ENCODE measurements around the gene ZSWIM9. TPM values are rescaled to one million over a fixed set of nuclear protein-coding genes. Genes with fewer than 3 reads are reported as not detected.

The ZSWIM9 gene
- total RNA-seq (2022; extraction: Qiagen RNA extraction) = 5.7 to 8.7 TPM (median 7.2 TPM) in 5 replicates

DNA sequence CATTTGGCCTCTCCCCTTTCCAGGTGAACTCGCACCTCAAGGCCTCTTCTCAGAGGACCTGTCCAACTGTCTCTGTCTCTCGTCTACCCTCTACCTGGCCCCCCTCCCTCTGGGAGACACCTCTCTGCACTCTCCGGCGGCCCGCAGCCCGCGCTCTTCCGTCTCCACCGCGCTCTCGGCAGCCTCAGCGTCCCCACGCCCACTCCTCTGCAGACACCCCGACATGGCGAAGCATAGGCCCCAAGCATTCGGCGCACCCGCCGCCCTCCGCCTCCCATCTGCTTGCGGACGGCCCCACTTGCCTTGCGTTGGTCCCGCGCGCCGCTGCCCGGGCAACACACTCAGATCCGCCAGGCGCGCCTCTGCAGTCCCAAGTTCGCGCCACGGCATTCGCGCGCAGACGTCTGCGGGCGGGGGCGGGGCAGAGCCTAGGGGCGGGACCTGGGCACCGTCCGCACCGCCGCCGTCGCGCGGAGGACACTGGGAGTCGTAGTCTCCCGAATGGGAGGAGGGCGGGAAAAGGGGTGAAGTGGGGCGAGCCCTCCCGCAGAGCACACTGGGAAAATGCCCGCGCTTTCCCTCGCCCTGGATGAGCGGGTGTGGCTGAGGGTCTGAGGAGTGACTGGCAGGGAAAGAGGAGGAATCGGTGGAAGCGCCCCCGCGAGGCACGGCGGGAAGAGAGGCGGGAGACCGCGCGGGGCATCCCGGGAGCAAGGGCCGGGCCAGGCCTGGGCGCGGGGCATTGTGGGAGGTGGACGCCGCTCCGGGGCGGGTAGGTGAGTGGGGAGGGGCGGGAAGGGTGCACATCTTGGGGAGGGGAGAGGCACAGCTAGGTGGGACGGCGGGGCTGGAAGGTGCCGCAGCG, at the start of gene ZSWIM9, which contains the start of gene LIG1:
Gene ZSWIM9, plus strand, starts transcription at position 742 of the 865 bp plus-strand sequence. CDS start 1,123 bp downstream, outside the sequence.
Gene LIG1, minus strand, starts transcription at position 406 of the 865 bp plus-strand sequence. CDS start 4,778 bp downstream, outside the sequence.

Other genes with a start within 250 kb of the ZSWIM9 start
- not detected in 5 replicates for gene BSPH1, start 178.5 kb upstream of the ZSWIM9 start, total RNA-seq (2022; extraction: Qiagen RNA extraction)
- not detected in 5 replicates for gene ELSPBP1, start 176.0 kb upstream of the ZSWIM9 start, total RNA-seq (2022; extraction: Qiagen RNA extraction)
- gene CABP5, start 126.6 kb upstream of the ZSWIM9 start, total RNA-seq (2022; extraction: Qiagen RNA extraction) = not detected in 5 replicates
- 10.3 to 16.5 TPM (median 10.5 TPM) in 5 replicates for gene PLA2G4C, start 59.9 kb upstream of the ZSWIM9 start, total RNA-seq (2022; extraction: Qiagen RNA extraction)
- gene LIG1, start 336 bp upstream of the ZSWIM9 start, total RNA-seq (2022; extraction: Qiagen RNA extraction) = 59.0 to 70.2 TPM (median 62.5 TPM) in 5 replicates
- 16.5 to 19.8 TPM (median 18.4 TPM) in 5 replicates for gene CARD8, start 85.2 kb downstream of the ZSWIM9 start, total RNA-seq (2022; extraction: Qiagen RNA extraction)
- gene ZNF114, start 99.4 kb downstream of the ZSWIM9 start, total RNA-seq (2022; extraction: Qiagen RNA extraction) = 4.7 to 5.4 TPM (median 5.3 TPM) in 5 replicates
- 465 to 500 TPM (median 480 TPM) in 5 replicates for gene EMP3, start 154.9 kb downstream of the ZSWIM9 start, total RNA-seq (2022; extraction: Qiagen RNA extraction)
- 3.2 to 5.1 TPM (median 4.5 TPM) in 5 replicates for gene TMEM143, start 193.3 kb downstream of the ZSWIM9 start, total RNA-seq (2022; extraction: Qiagen RNA extraction)
- 2.5 to 3.7 TPM (median 3.2 TPM) in 5 replicates for gene SYNGR4, start 193.7 kb downstream of the ZSWIM9 start, total RNA-seq (2022; extraction: Qiagen RNA extraction)
- 385 to 442 TPM (median 423 TPM) in 5 replicates for gene KDELR1, start 220.9 kb downstream of the ZSWIM9 start, total RNA-seq (2022; extraction: Qiagen RNA extraction)
- 6.3 to 11.3 TPM (median 10.6 TPM) in 5 replicates for gene GRIN2D, start 223.0 kb downstream of the ZSWIM9 start, total RNA-seq (2022; extraction: Qiagen RNA extraction)